GM12801 (cell line): ENCODE results near the gene YY1.

Experiments used
- CTCF ChIP-seq: IDR thresholded peaks from one replicate; pipeline ENCODE4 v1.5.1; 2011; ENCODE audit warnings: control low read depth; ENCODE audit not compliant: insufficient read length; ENCODE audit errors: extremely low read depth

The YY1 gene

DNA sequence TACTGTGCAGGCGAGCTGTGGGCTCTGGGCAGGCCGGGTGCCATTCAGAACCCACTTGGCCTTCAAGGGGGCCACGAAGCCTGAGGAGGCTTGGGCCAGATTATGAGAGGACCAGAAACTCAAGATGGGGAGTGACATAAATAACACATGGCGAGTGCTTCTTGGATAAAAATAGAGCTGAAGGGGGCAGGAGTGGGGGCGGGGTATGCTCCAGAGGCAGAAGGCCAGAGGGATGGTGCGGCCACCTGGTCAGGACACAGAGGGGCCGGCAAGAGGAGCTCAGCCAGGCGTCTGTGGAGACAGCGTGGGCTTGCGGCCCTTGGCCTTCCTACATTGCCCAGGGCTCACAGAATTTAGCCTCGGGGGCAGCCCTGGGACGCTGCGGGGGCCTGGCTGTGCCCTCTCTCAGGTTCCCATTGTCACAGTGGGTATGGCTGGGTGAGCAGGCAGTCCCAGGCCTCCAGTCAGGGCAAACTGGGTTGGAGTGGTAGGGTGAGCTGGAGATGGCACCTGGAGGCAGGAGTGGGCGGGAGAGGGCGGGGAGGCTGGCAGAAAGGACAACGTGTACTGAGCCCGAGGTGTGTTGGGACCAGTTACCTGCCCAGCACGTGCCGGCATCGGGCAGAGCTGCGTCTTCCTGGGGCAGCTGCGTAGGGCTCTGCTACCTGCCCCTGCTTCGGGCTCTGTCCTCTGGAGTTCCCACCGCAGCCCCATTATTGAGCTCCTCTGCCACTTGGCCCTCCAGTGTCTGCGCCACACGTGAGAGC lies 74.7 kb downstream of the YY1 start:
- TF ChIP-seq CTCF = no peak

DNA sequence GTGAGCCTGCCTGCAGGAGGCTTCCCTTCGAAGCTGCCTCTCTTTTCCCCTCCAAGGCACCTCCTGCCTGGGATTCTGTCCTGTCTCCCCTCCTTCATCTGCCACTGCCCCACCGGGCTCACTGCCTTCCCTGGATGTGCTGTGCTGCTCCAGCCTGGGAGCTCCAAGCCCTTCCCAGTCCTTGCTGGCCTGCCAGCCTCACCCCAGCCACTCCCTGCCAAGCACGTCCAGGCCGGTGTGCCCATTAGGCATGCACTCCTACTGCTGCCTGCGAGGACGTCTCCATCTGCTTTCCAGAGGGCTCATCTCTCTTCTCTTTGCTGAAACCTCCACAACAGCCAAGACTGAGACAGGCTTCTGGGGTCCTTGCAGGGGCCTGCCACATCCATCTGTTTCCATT lies 75.8 kb downstream of the YY1 start:
- TF ChIP-seq CTCF = no peak

DNA sequence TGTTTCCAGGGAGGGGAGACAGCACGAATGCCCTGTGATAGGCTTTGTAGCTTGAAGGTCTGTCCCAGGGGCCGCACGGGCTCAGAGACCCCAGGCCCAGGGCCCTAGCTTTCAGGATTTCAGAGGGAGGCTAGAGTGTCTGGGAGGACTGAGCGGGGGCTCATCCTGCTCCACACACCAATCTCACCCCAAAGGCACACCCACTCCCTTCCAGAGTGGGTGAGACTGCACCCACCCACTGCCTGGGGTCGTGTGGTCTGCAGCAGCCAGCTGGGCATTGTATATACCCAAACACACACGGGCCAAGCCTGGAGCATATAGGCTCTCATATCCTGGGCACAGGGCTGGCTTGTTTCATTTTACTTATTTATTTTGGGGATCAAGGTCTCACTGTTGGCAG lies 78.4 kb downstream of the YY1 start:
- no peak for TF ChIP-seq CTCF

GRCh38 chr14:100317912-100318808 lies 79.2 kb downstream of the YY1 start:
- TF ChIP-seq CTCF = no peak

DNA sequence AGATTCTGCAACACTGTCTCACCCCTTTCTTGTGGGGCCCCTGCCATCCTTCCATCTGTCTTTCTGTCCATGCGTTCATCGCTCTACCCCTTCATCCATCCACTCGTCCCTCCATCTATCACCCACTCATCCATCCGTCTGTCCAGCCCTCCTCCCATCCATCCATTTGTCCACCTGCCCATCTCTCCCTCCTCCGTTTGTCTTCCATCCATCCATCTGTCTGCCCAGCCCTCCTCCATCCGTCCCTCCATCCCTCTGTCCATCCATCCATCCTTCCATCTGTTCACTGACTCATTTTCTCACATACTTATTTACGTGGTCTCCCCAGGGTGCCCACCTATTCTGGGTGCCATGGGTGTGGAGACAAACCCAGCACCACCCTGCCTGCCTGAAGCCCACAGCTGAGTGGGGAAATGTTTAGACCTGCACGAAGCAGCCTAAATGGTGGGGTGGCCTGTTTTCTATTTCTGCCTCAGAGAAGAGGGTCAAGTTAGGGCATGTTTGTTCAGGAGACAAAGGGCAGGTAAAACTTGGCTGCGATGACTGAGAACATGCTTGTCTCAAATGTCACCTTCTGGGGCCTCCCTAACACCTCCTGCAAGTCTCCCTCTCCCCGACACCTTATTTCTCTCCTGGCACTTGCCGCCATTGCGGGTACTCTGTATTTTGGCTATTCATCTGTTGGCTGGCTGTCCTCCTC lies 81.4 kb downstream of the YY1 start:
- no peak for TF ChIP-seq CTCF

- TF ChIP-seq CTCF = no peak
Measured at GRCh38 chr14:100321473-100322137, 82.7 kb downstream of the YY1 start.
